OCI-LY7 (cell line): ENCODE measurements around the gene ADAMTSL3. TPM values are rescaled to one million over a fixed set of nuclear protein-coding genes. Genes with fewer than 3 reads are reported as not detected.

Source experiments
- BruUV-seq: library from RNA; stranded (reverse); fragments of 400-500 nt; replicated peaks from 2 replicates; lab custom pipeline; 2021; lab: Mats Ljungman, UMichigan
- CTCF ChIA-PET: fragments of 300-600 bp; sonication (Branson Sonifier 250); formaldehyde crosslinking; loops from one replicate; lab custom pipeline; 2022; ENCODE audit warnings: antibody characterized with exemption; ENCODE audit not compliant: unreplicated experiment; lab: Charles Lee
- POLR2A ChIA-PET: fragments of 300-600 bp; sonication (Branson Sonifier 250); formaldehyde crosslinking; loops from one replicate; lab custom pipeline; 2022; ENCODE audit warnings: antibody characterized with exemption; lab: Charles Lee
- DNase-seq: peaks from one replicate; pipeline ENCODE4 v3.0.0-alpha.2; 2015; ENCODE audit warnings: low spot score
- H2AFZ ChIP-seq: fragments of 200-600 bp; sonication (generic), shearing (Covaris generic); 2 replicates; pipeline ENCODE4 v1.6.1; 2014; ENCODE audit warnings: mild to moderate bottlenecking, antibody characterized with exemption, low read length, moderate library complexity
- H3K27ac ChIP-seq: fragments of 200-600 bp; sonication (generic); 2 replicates; pipeline ENCODE4 v1.5.1; 2014; ENCODE audit warnings: mixed run types, low read depth, mild to moderate bottlenecking, moderate library complexity, low read length, inconsistent platforms; ENCODE audit not compliant: poor library complexity, severe bottlenecking
- H3K36me3 ChIP-seq: fragments of 200-600 bp; sonication (generic); 2 replicates; pipeline ENCODE4 v1.6.1; 2014; ENCODE audit warnings: mild to moderate bottlenecking, antibody characterized with exemption, low read length, moderate library complexity, mixed read lengths; ENCODE audit not compliant: insufficient read depth
- H3K4me1 ChIP-seq: fragments of 200-600 bp; sonication (generic); 2 replicates; pipeline ENCODE4 v1.5.1; 2014; ENCODE audit warnings: mild to moderate bottlenecking, low read length; ENCODE audit not compliant: insufficient read depth, poor library complexity, severe bottlenecking
- H3K4me2 ChIP-seq: fragments of 200-600 bp; sonication (generic); 2 replicates; pipeline ENCODE4 v1.6.1; 2014; ENCODE audit warnings: mild to moderate bottlenecking, low read length
- H3K4me3 ChIP-seq: fragments of 200-600 bp; sonication (generic); 2 replicates; pipeline ENCODE4 v1.5.1; 2014; ENCODE audit warnings: mild to moderate bottlenecking, low read depth, low read length; ENCODE audit not compliant: poor library complexity, severe bottlenecking
- H3K79me2 ChIP-seq: fragments of 200-600 bp; sonication (generic); 2 replicates; pipeline ENCODE4 v1.6.1; 2016; ENCODE audit warnings: low read depth, mild to moderate bottlenecking, low read length, moderate library complexity, mixed read lengths; ENCODE audit not compliant: insufficient read depth
- H3K9me2 ChIP-seq: fragments of 200-600 bp; sonication (generic); 2 replicates; pipeline ENCODE4 v1.6.1; 2016; ENCODE audit warnings: mild to moderate bottlenecking, low read length, mixed read lengths; ENCODE audit not compliant: insufficient read depth
- H3K9me3 ChIP-seq: fragments of 200-600 bp; sonication (generic); 2 replicates; pipeline ENCODE4 v1.6.1; 2014; ENCODE audit warnings: mild to moderate bottlenecking, mixed run types, low read length, mixed read lengths
- H4K20me1 ChIP-seq: fragments of 200-600 bp; sonication (generic); 2 replicates; pipeline ENCODE4 v1.6.1; 2014; ENCODE audit warnings: mild to moderate bottlenecking, antibody characterized with exemption, low read length, moderate library complexity, mixed read lengths; ENCODE audit not compliant: insufficient read depth
- EZH2phosphoT487 ChIP-seq: fragments of 200-600 bp; sonication (generic); IDR thresholded peaks from 2 replicates; pipeline ENCODE4 v1.6.1; 2018; ENCODE audit warnings: low read depth, borderline replicate concordance, mild to moderate bottlenecking, mixed run types, antibody characterized with exemption, low read length, moderate library complexity, mixed read lengths
- intact Hi-C: fragments of 100-400 bp; cut with micrococcal nuclease; formaldehyde crosslinking; loops from one replicate; pipeline ENCODE4 v1.10.0; 2022; ENCODE audit not compliant: unreplicated experiment
- total RNA-seq, 2 experiments: library from RNA; depleted of rRNA in 1 of 2; stranded (reverse); fragments of >200 nt in 1 of 2; shearing (Covaris generic) in 1 of 2; gene quantifications; 2 replicates each; pipeline ENCODE4 v1.2.3, GENCODE V29; 2014 to 2022
- TF ChIP-seq, protein P1 (sequence below): fragments of 200-600 bp; sonication (generic); conservative IDR thresholded peaks from 2 replicates; pipeline ENCODE4 v1.5.1; 2014; ENCODE audit warnings: mild to moderate bottlenecking, antibody characterized with exemption, low read length, moderate library complexity, mixed read lengths

Gene ADAMTSL3
- total RNA-seq, 2 experiments from 2014 or later: not detected

DNA sequence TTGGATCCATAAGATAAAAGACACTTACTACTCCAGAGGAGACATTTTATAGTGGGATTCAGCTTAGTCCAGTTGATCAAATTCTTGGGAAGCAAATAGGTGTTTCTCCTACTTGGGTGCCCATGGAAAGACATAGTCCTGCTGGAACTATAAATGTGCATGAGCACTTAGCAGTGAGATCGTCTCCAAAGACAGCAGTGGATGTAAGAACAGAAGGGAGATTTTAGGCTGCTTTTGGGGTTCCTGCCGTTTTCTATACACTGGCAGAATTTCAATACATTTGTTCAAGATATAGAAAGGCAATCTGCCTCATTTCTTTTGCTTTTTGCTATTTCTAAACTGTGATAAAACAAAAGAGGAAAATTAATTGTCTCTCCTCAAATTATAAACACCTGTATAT lies 234.0 kb downstream of the ADAMTSL3 start:
- BruUV-seq: no TSS peak
- Histone ChIP-seq H2AFZ (no peak overlapping the region), H3K4me2 (no peak overlapping the region), H3K4me3 (no peak overlapping the region), H3K4me1 (no peaks in the 10 kb centered on the region), H3K27ac (no peak overlapping the region), H3K36me3 (no peaks in the 10 kb centered on the region), H4K20me1 (no peaks in the 10 kb centered on the region), H3K79me2 (no peaks in the 10 kb centered on the region), H3K9me2 (no peaks in the 10 kb centered on the region), H3K9me3 (no peaks in the 10 kb centered on the region)
- no peak for TF ChIP-seq EZH2phosphoT487
- TF ChIP-seq, protein P1, sequence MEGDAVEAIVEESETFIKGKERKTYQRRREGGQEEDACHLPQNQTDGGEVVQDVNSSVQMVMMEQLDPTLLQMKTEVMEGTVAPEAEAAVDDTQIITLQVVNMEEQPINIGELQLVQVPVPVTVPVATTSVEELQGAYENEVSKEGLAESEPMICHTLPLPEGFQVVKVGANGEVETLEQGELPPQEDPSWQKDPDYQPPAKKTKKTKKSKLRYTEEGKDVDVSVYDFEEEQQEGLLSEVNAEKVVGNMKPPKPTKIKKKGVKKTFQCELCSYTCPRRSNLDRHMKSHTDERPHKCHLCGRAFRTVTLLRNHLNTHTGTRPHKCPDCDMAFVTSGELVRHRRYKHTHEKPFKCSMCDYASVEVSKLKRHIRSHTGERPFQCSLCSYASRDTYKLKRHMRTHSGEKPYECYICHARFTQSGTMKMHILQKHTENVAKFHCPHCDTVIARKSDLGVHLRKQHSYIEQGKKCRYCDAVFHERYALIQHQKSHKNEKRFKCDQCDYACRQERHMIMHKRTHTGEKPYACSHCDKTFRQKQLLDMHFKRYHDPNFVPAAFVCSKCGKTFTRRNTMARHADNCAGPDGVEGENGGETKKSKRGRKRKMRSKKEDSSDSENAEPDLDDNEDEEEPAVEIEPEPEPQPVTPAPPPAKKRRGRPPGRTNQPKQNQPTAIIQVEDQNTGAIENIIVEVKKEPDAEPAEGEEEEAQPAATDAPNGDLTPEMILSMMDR: no peak
- POLR2A ChIA-PET: no interaction called here
- intact Hi-C loops: no loop called here
- CTCF ChIA-PET: no interaction called here
- DNase-seq: no peak

DNA sequence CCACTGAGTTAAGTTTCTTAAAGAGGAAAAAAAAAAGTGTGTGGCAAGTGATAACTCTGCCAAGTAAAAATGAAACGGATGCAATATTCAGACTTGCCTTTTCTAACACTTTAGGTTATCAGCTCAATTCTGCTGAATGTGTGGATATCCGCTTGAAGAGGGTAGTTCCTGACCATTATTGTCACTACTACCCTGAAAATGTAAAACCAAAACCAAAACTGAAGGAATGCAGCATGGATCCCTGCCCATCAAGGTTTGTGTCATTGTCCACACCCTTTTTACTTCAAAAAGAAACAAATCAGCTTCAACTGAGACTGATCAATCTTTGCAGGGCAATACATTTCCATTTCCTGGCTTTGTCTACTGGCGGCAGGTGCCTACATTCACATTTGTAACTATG lies 236.1 kb downstream of the ADAMTSL3 start:
- Histone ChIP-seq H3K9me2 (no peaks in the 10 kb centered on the region), H3K36me3 (no peaks in the 10 kb centered on the region), H3K4me1 (no peaks in the 10 kb centered on the region), H3K9me3 (no peaks in the 10 kb centered on the region), H3K79me2 (no peaks in the 10 kb centered on the region), H3K27ac (no peak overlapping the region), H3K4me3 (no peak overlapping the region), H2AFZ (no peak overlapping the region), H4K20me1 (no peaks in the 10 kb centered on the region), H3K4me2 (no peak overlapping the region)
- no peak for DNase-seq
- TF ChIP-seq EZH2phosphoT487: no peak
- TF ChIP-seq, protein P1: no peak
- no TSS peak for BruUV-seq
- CTCF ChIA-PET: no interaction called here
- intact Hi-C loops: no loop called here
- POLR2A ChIA-PET: no interaction called here

DNA sequence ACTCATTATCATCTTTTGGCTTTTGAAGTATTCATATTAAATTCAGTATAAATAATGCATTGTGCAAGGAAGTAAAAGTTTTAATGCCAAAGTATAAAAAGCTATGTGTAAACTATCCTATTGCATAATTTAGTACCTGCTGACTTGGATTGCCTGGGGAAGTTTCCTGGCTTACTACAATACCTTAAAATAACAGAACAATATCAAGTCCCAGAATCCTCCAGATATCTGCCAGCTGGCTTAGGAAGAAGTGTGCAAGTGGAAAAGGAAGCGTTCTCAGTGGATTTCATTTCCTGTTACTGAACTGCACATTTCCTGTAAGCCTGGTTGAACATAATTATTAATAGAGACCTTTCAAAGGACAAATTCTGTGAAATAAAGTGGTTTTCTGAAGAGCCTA lies 236.7 kb downstream of the ADAMTSL3 start:
- H3K9me2 ChIP-seq: no peaks in the 10 kb centered on the region
- POLR2A ChIA-PET: interaction anchor here (0.7 kb wide), 2 partner anchors 11 to 1206 kb away, joined by 3 to 4 read pairs; no protein-coding TSS in a partner anchor
- intact Hi-C loops: no loop called here

More for the DNA sequence above, 236.7 kb downstream of the ADAMTSL3 start:
- Histone ChIP-seq H3K79me2 (no peaks in the 10 kb centered on the region), H3K27ac (no peak overlapping the region), H4K20me1 (no peaks in the 10 kb centered on the region), H3K4me2 (no peak overlapping the region), H3K4me3 (no peak overlapping the region), H3K9me3 (no peaks in the 10 kb centered on the region), H3K4me1 (no peaks in the 10 kb centered on the region), H3K36me3 (no peaks in the 10 kb centered on the region), H2AFZ (no peak overlapping the region)
- BruUV-seq: no TSS peak
- TF ChIP-seq EZH2phosphoT487: no peak
- TF ChIP-seq, protein P1: no peak
- CTCF ChIA-PET: no interaction called here
- no peak for DNase-seq
